ENCODE data around the gene KCNH1. TPM values are rescaled to one million over a fixed set of nuclear protein-coding genes. Genes with fewer than 3 reads are reported as not detected.

Gene KCNH1
- total RNA-seq, 1 experiment from 2014 or later, result 0.17 TPM

DNA sequence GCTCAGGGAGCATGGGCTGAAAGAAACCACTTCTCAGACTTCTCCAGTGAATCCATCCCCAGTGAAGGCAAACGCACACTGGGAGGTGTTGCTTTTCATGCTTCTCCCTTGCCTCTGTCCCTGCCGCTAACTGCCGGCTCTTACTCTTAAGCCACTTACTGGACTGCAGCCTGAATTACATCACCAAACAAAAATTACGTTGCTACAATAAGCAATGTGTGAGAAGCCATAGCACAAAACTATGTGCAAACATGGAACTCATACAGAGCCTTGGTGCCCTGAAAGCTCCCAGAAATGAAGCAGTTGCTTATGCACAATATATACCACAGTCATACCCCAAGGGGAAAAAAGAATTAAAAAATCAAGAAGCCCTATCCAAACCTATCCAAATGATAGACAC lies 375.2 kb downstream of the KCNH1 start:
- H3K36me3 Mint-ChIP-seq, result no peaks in the 10 kb centered on the region
- H3K4me1 Mint-ChIP-seq, result peaks cover 26% of the 10 kb centered on the region
- ATAC-seq (no peak), DNase-seq (ENCODE audit: low spot score) (no peak)
- H3K4me3 Mint-ChIP-seq, result no peak overlapping the region
- ChIA-PET CTCF (no interaction called here), POLR2A (no interaction called here)
- TF ChIP-seq SMAD4 (CRISPR knock-in tag; IDR thresholded peaks at IDR 0.05), result no peak
- TF ChIP-seq, protein P1, sequence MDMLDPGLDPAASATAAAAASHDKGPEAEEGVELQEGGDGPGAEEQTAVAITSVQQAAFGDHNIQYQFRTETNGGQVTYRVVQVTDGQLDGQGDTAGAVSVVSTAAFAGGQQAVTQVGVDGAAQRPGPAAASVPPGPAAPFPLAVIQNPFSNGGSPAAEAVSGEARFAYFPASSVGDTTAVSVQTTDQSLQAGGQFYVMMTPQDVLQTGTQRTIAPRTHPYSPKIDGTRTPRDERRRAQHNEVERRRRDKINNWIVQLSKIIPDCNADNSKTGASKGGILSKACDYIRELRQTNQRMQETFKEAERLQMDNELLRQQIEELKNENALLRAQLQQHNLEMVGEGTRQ (CRISPR knock-in tag; IDR thresholded peaks at IDR 0.05), result no peak
- no peak overlapping the region for H3K27ac Mint-ChIP-seq
- peaks cover 54% of the 10 kb centered on the region for H3K27me3 Mint-ChIP-seq (ENCODE audit: low read depth)
- peaks cover 11% of the 10 kb centered on the region for H3K9me3 Mint-ChIP-seq

DNA sequence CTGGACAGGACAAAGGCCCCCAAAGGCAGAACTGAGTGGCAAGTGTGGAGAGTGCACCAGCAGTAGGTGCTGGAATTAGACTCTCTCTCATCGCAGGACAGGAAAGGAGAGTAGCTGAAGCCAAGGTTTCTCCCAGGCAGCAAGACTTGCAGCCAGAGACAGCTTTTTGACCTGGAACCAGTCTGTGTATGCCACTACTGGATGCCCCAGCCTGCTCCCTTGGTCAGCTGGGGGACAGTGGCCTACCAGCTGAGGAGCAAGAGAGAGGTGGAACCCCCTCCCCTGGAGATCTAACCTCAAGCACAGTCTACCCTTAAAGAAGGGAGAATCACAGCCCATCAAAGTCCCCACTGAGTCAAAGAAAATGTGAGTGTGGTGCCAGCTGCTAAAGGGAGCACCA lies 375.7 kb downstream of the KCNH1 start:
- POLR2A ChIA-PET, result no interaction called here
- CTCF ChIA-PET, result no interaction called here
- Mint-ChIP-seq H3K27ac (no peak overlapping the region), H3K9me3 (peaks cover 11% of the 10 kb centered on the region), H3K36me3 (no peaks in the 10 kb centered on the region), H3K4me1 (peaks cover 26% of the 10 kb centered on the region), H3K4me3 (no peak overlapping the region), H3K27me3 (ENCODE audit: low read depth) (peaks cover 54% of the 10 kb centered on the region)
- ATAC-seq (no peak), DNase-seq (ENCODE audit: low spot score) (no peak)
- TF ChIP-seq KAT7 (CRISPR knock-in tag; IDR thresholded peaks at IDR 0.05; ENCODE audit: borderline replicate concordance), result no peak
- TF ChIP-seq, protein P2, sequence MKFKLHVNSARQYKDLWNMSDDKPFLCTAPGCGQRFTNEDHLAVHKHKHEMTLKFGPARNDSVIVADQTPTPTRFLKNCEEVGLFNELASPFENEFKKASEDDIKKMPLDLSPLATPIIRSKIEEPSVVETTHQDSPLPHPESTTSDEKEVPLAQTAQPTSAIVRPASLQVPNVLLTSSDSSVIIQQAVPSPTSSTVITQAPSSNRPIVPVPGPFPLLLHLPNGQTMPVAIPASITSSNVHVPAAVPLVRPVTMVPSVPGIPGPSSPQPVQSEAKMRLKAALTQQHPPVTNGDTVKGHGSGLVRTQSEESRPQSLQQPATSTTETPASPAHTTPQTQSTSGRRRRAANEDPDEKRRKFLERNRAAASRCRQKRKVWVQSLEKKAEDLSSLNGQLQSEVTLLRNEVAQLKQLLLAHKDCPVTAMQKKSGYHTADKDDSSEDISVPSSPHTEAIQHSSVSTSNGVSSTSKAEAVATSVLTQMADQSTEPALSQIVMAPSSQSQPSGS (CRISPR knock-in tag; IDR thresholded peaks at IDR 0.05; ENCODE audit: borderline replicate concordance, low read depth), result no peak
- TF ChIP-seq PRRX2 (CRISPR knock-in tag; IDR thresholded peaks at IDR 0.05), result no peak
- no peak for TF ChIP-seq ZNF416 (CRISPR knock-in tag; IDR thresholded peaks at IDR 0.05)
- TF ChIP-seq HMGA2 (CRISPR knock-in tag; IDR thresholded peaks at IDR 0.05), result no peak
- no peak for TF ChIP-seq NFE2L1 (CRISPR knock-in tag; IDR thresholded peaks at IDR 0.05)
- TF ChIP-seq, protein P3, sequence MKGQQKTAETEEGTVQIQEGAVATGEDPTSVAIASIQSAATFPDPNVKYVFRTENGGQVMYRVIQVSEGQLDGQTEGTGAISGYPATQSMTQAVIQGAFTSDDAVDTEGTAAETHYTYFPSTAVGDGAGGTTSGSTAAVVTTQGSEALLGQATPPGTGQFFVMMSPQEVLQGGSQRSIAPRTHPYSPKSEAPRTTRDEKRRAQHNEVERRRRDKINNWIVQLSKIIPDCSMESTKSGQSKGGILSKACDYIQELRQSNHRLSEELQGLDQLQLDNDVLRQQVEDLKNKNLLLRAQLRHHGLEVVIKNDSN (CRISPR knock-in tag; IDR thresholded peaks at IDR 0.05), result no peak
- TF ChIP-seq, protein P4, sequence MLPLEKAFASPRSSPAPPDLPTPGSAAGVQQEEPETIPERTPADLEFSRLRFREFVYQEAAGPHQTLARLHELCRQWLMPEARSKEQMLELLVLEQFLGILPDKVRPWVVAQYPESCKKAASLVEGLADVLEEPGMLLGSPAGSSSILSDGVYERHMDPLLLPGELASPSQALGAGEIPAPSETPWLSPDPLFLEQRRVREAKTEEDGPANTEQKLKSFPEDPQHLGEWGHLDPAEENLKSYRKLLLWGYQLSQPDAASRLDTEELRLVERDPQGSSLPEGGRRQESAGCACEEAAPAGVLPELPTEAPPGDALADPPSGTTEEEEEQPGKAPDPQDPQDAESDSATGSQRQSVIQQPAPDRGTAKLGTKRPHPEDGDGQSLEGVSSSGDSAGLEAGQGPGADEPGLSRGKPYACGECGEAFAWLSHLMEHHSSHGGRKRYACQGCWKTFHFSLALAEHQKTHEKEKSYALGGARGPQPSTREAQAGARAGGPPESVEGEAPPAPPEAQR (CRISPR knock-in tag; IDR thresholded peaks at IDR 0.05), result no peak
- no peak for TF ChIP-seq MXD4 (CRISPR knock-in tag; IDR thresholded peaks at IDR 0.05; ENCODE audit: borderline replicate concordance)
- TF ChIP-seq ZNF263 (CRISPR knock-in tag; IDR thresholded peaks at IDR 0.05; ENCODE audit: low read depth), result no peak
- TF ChIP-seq SMAD4 (CRISPR knock-in tag; IDR thresholded peaks at IDR 0.05), result no peak
- TF ChIP-seq ZNF232 (CRISPR knock-in tag; IDR thresholded peaks at IDR 0.05), result no peak
- no peak for TF ChIP-seq CBFB (CRISPR knock-in tag; IDR thresholded peaks at IDR 0.05; ENCODE audit: low read depth)
- no peak for TF ChIP-seq ZNF671 (CRISPR knock-in tag; IDR thresholded peaks at IDR 0.05)
- no peak for TF ChIP-seq NR2C2 (CRISPR knock-in tag; IDR thresholded peaks at IDR 0.05)
- TF ChIP-seq TEAD4 (CRISPR knock-in tag; IDR thresholded peaks at IDR 0.05), result no peak
- no peak for TF ChIP-seq SOX15 (CRISPR knock-in tag; IDR thresholded peaks at IDR 0.05)

DNA sequence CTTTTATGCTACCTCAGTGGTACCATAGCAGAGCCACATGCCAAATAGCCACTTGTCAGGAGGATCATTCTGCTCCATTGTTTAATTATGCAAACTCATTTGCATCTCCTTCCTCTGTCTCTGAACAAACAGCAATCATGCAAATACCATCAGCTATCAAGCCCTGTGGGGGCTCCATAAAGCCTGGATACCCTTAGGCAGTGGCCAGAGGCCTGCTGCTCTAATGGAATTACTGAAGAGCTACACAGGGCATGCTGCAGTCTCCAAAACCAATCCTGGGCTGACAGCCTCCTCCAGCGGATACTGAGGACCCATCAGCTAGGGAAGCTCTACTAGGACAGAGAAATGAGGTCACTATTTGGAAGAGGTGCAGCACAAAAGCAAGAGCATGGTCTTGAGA lies 376.3 kb downstream of the KCNH1 start:
- Mint-ChIP-seq H3K36me3 (no peaks in the 10 kb centered on the region), H3K9me3 (peaks cover 11% of the 10 kb centered on the region), H3K4me1 (peaks cover 26% of the 10 kb centered on the region), H3K4me3 (no peak overlapping the region), H3K27me3 (ENCODE audit: low read depth) (peaks cover 54% of the 10 kb centered on the region), H3K27ac (no peak overlapping the region)
- ATAC-seq, result peak; percentile 92
- POLR2A ChIA-PET, result no interaction called here
- CTCF ChIA-PET, result no interaction called here
- DNase-seq (ENCODE audit: low spot score), result peak; percentile 21
- TF ChIP-seq, protein P5, sequence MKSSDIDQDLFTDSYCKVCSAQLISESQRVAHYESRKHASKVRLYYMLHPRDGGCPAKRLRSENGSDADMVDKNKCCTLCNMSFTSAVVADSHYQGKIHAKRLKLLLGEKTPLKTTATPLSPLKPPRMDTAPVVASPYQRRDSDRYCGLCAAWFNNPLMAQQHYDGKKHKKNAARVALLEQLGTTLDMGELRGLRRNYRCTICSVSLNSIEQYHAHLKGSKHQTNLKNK (CRISPR knock-in tag; IDR thresholded peaks at IDR 0.05), result no peak
- TF ChIP-seq NR2C2 (CRISPR knock-in tag; IDR thresholded peaks at IDR 0.05) (no peak), TP53 (CRISPR knock-in tag; IDR thresholded peaks at IDR 0.05) (no peak), ZNF317 (CRISPR knock-in tag; IDR thresholded peaks at IDR 0.05; ENCODE audit: borderline replicate concordance, low read depth) (no peak), ELF4 (CRISPR knock-in tag; IDR thresholded peaks at IDR 0.05; ENCODE audit: low read depth) (no peak), GRHL2 (CRISPR knock-in tag; IDR thresholded peaks at IDR 0.05; ENCODE audit: insufficient replicate concordance, severe bottlenecking) (no peak)
- TF ChIP-seq, protein P6, sequence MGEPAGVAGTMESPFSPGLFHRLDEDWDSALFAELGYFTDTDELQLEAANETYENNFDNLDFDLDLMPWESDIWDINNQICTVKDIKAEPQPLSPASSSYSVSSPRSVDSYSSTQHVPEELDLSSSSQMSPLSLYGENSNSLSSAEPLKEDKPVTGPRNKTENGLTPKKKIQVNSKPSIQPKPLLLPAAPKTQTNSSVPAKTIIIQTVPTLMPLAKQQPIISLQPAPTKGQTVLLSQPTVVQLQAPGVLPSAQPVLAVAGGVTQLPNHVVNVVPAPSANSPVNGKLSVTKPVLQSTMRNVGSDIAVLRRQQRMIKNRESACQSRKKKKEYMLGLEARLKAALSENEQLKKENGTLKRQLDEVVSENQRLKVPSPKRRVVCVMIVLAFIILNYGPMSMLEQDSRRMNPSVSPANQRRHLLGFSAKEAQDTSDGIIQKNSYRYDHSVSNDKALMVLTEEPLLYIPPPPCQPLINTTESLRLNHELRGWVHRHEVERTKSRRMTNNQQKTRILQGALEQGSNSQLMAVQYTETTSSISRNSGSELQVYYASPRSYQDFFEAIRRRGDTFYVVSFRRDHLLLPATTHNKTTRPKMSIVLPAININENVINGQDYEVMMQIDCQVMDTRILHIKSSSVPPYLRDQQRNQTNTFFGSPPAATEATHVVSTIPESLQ (CRISPR knock-in tag; IDR thresholded peaks at IDR 0.05), result no peak
- TF ChIP-seq, protein P3 (CRISPR knock-in tag; IDR thresholded peaks at IDR 0.05), result no peak
